Tibial nerve (tissue), 4 donors: Measurements from ENCODE around the gene FAM83F.

Source experiments
- EP300 ChIP-seq, 2 donors: sonication (generic); formaldehyde crosslinking; IDR thresholded peaks; one replicate each; pipeline ENCODE4 v1.6.1; 2017; ENCODE audit warnings: antibody characterized with exemption in 2 of 2, mild to moderate bottlenecking in 1 of 2
- TF ChIP-seq, protein P1 (sequence below), 5 experiments: fragments of 200-600 bp in 3 of 5; fragments of 450-650 bp in 2 of 5; sonication (generic) in 3 of 5; IDR thresholded peaks; one replicate each; pipeline ENCODE4 v1.5.1; 2016 to 2019; ENCODE audit warnings: antibody characterized with exemption in 5 of 5, mild to moderate bottlenecking in 3 of 5, moderate library complexity in 2 of 5

GRCh38 chr22:40031766-40032470, 37.2 kb downstream of the FAM83F start:
- no peak for TF ChIP-seq EP300 (IDR thresholded peaks at IDR 0.05)
- TF ChIP-seq, protein P1, sequence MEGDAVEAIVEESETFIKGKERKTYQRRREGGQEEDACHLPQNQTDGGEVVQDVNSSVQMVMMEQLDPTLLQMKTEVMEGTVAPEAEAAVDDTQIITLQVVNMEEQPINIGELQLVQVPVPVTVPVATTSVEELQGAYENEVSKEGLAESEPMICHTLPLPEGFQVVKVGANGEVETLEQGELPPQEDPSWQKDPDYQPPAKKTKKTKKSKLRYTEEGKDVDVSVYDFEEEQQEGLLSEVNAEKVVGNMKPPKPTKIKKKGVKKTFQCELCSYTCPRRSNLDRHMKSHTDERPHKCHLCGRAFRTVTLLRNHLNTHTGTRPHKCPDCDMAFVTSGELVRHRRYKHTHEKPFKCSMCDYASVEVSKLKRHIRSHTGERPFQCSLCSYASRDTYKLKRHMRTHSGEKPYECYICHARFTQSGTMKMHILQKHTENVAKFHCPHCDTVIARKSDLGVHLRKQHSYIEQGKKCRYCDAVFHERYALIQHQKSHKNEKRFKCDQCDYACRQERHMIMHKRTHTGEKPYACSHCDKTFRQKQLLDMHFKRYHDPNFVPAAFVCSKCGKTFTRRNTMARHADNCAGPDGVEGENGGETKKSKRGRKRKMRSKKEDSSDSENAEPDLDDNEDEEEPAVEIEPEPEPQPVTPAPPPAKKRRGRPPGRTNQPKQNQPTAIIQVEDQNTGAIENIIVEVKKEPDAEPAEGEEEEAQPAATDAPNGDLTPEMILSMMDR (IDR thresholded peaks at IDR 0.05): no peak
